ENCODE results near the gene UBE2N.

- TF ChIP-seq POLR2A (IDR thresholded peaks at IDR 0.05; ENCODE audit: low read depth, low read length) (no peak), POLR2AphosphoS5 (IDR thresholded peaks at IDR 0.05; ENCODE audit: insufficient read depth, low read depth, low read length) (no peak)
Observed at GRCh38 chr12:93358058-93358457, 83.7 kb downstream of the UBE2N start.

Data from endothelial cell of umbilical vein (primary cell).